Activated T-cell treated with anti-CD3 and anti-CD28 coated beads, Interleukin-2, amount 50 U/mL, for 72 hours (primary cell): Measurements from ENCODE around the gene CD82. TPM values are rescaled to one million over a fixed set of nuclear protein-coding genes. Genes with fewer than 3 reads are reported as not detected.
A peak's percentile ranks its signal among the peaks of the same experiment; 100 is the strongest.
"Not testable (repeated sequence)": the region's sequence is repeated elsewhere in the genome, so short reads cannot be mapped to it uniquely, and the experiment has no call there.

ENCODE experiments used
- ATAC-seq, 2 donors: fragments of 150-1000 bp; cut with Tn5 transposase; replicated peaks in 1 of 2; 2 replicates each; pipeline ENCODE4 v1.10.0; 2021; ENCODE audit warnings: moderate library complexity in 2 of 2, mild to moderate bottlenecking in 1 of 2
- DNase-seq, 2 donors: peaks; one replicate each; pipeline ENCODE4 v3.0.0; 2021 to 2022; ENCODE audit warnings: mixed read lengths in 1 of 2
- H3K27ac Mint-ChIP-seq: one replicate; pipeline ENCODE4 v1.8.0; 2022; ENCODE audit warnings: mild to moderate bottlenecking, moderate library complexity, mixed read lengths
- H3K27me3 Mint-ChIP-seq: one replicate; pipeline ENCODE4 v1.8.0; 2022; ENCODE audit warnings: low read depth, mixed read lengths
- H3K36me3 Mint-ChIP-seq, 2 donors: one replicate each; pipeline ENCODE4 v1.8.0; 2022; ENCODE audit warnings: mixed read lengths in 2 of 2, mild to moderate bottlenecking in 1 of 2; ENCODE audit not compliant: insufficient read depth in 2 of 2
- H3K4me1 Mint-ChIP-seq: one replicate; pipeline ENCODE4 v1.8.0; 2022; ENCODE audit warnings: low read depth, mixed read lengths
- H3K4me3 Mint-ChIP-seq, 2 donors: one replicate each; pipeline ENCODE4 v1.8.0; 2022; ENCODE audit warnings: mild to moderate bottlenecking in 2 of 2, mixed read lengths in 2 of 2, moderate library complexity in 2 of 2
- H3K9me3 Mint-ChIP-seq, 2 donors: one replicate each; pipeline ENCODE4 v1.8.0; 2022; ENCODE audit warnings: mixed read lengths in 2 of 2
- total RNA-seq, 2 donors: library from RNA; stranded (reverse); gene quantifications; one replicate each; pipeline ENCODE4 v1.2.3, GENCODE V29; 2022

Gene CD82
- total RNA-seq, 2 donors from 2014 or later: 364 to 421 TPM

GRCh38 chr11:44559207-44559939 lies 6.1 kb upstream of the CD82 start:
- Mint-ChIP-seq H3K9me3 (no peaks in the 10 kb centered on the region), H3K27ac (no peak overlapping the region), H3K36me3 (peaks cover 0 to 1% of the 10 kb centered on the region in 2 donors), H3K27me3 (no peaks in the 10 kb centered on the region), H3K4me1 (peaks cover 42% of the 10 kb centered on the region), H3K4me3 (peak overlapping the region; percentile 52 to 69)
- DNase-seq: peak in 1 of 2 donors; percentile 32
- ATAC-seq: peak; percentile 38 to 75

- not testable (repeated sequence) for H3K27me3 Mint-ChIP-seq, H3K9me3 Mint-ChIP-seq, DNase-seq, ATAC-seq, H3K27ac Mint-ChIP-seq, H3K36me3 Mint-ChIP-seq
- H3K4me1 Mint-ChIP-seq: peaks cover 47% of the 10 kb centered on the region
- H3K4me3 Mint-ChIP-seq: peak overlapping the region in 1 of 2 donors; percentile 69
These were observed 5.5 kb upstream of the CD82 start for GRCh38 chr11:44559940-44560300.

GRCh38 chr11:44561275-44561805 lies 4.1 kb upstream of the CD82 start:
- no peak overlapping the region for H3K27ac Mint-ChIP-seq
- no peaks in the 10 kb centered on the region for H3K27me3 Mint-ChIP-seq
- peaks cover 0 to 1% of the 10 kb centered on the region in 2 donors for H3K36me3 Mint-ChIP-seq
- no peaks in the 10 kb centered on the region for H3K9me3 Mint-ChIP-seq
- DNase-seq (no peak), ATAC-seq (no peak)
- H3K4me1 Mint-ChIP-seq: peaks cover 51% of the 10 kb centered on the region
- no peak overlapping the region for H3K4me3 Mint-ChIP-seq

GRCh38 chr11:44561964-44562734 lies 3.3 kb upstream of the CD82 start:
- Mint-ChIP-seq H3K27me3 (no peaks in the 10 kb centered on the region), H3K9me3 (no peaks in the 10 kb centered on the region), H3K4me3 (no peak overlapping the region), H3K36me3 (peaks cover 2 to 5% of the 10 kb centered on the region in 2 donors), H3K4me1 (peaks cover 51% of the 10 kb centered on the region), H3K27ac (no peak overlapping the region)
- DNase-seq (no peak), ATAC-seq (no peak)

GRCh38 chr11:44562845-44563460 lies 2.5 kb upstream of the CD82 start:
- H3K27ac Mint-ChIP-seq: no peak overlapping the region

GRCh38 chr11:44563711-44564110 lies 1.8 kb upstream of the CD82 start:
- H3K27me3 Mint-ChIP-seq: no peaks in the 10 kb centered on the region
- DNase-seq (no peak), ATAC-seq (no peak)
- H3K4me3 Mint-ChIP-seq: peak overlapping the region in 1 of 2 donors; percentile 49
- H3K27ac Mint-ChIP-seq: no peak overlapping the region
- H3K4me1 Mint-ChIP-seq: peaks cover 66% of the 10 kb centered on the region
- peaks cover 10 to 14% of the 10 kb centered on the region in 2 donors for H3K36me3 Mint-ChIP-seq
- peaks cover 0 to 2% of the 10 kb centered on the region in 2 donors for H3K9me3 Mint-ChIP-seq

More at GRCh38 chr11:44562845-44563460, 2.5 kb upstream of the CD82 start:
- H3K9me3 Mint-ChIP-seq: peaks cover 0 to 2% of the 10 kb centered on the region in 2 donors
- ATAC-seq (no peak), DNase-seq (no peak)
- H3K4me3 Mint-ChIP-seq: no peak overlapping the region
- H3K27me3 Mint-ChIP-seq: no peaks in the 10 kb centered on the region
- H3K36me3 Mint-ChIP-seq: peaks cover 10 to 13% of the 10 kb centered on the region in 2 donors
- peaks cover 58% of the 10 kb centered on the region for H3K4me1 Mint-ChIP-seq

GRCh38 chr11:44564166-44564565 lies 1.3 kb upstream of the CD82 start:
- Mint-ChIP-seq H3K27ac (no peak overlapping the region), H3K9me3 (peaks cover 0 to 2% of the 10 kb centered on the region in 2 donors), H3K4me3 (peak overlapping the region in 1 of 2 donors; percentile 93)

GRCh38 chr11:44564670-44565210 lies 723 bp upstream of the CD82 start:
- Mint-ChIP-seq H3K4me3 (peak overlapping the region; percentile 88 to 93), H3K27me3 (no peaks in the 10 kb centered on the region), H3K36me3 (peaks cover 10 to 14% of the 10 kb centered on the region in 2 donors), H3K4me1 (peaks cover 67% of the 10 kb centered on the region), H3K27ac (no peak overlapping the region), H3K9me3 (peaks cover 0 to 2% of the 10 kb centered on the region in 2 donors)
- DNase-seq (no peak), ATAC-seq (no peak)

More at GRCh38 chr11:44564166-44564565, 1.3 kb upstream of the CD82 start:
- DNase-seq: no peak
- peaks cover 10 to 14% of the 10 kb centered on the region in 2 donors for H3K36me3 Mint-ChIP-seq
- ATAC-seq: no peak
- peaks cover 67% of the 10 kb centered on the region for H3K4me1 Mint-ChIP-seq
- no peaks in the 10 kb centered on the region for H3K27me3 Mint-ChIP-seq

- DNase-seq (no peak), ATAC-seq (no peak)
- Mint-ChIP-seq H3K27me3 (no peaks in the 10 kb centered on the region), H3K36me3 (peaks cover 14 to 16% of the 10 kb centered on the region in 2 donors), H3K27ac (peak overlapping the region; percentile 44), H3K9me3 (peaks cover 0 to 2% of the 10 kb centered on the region in 2 donors), H3K4me1 (peaks cover 72% of the 10 kb centered on the region), H3K4me3 (peak overlapping the region; percentile 88 to 93)
These were observed 788 bp downstream of the CD82 start for GRCh38 chr11:44565953-44566949.

- Mint-ChIP-seq H3K27me3 (no peaks in the 10 kb centered on the region), H3K27ac (peak overlapping the region; percentile 76), H3K36me3 (peaks cover 14 to 18% of the 10 kb centered on the region in 2 donors), H3K4me1 (peaks cover 76% of the 10 kb centered on the region), H3K4me3 (peak overlapping the region; percentile 88 to 93), H3K9me3 (peaks cover 0 to 2% of the 10 kb centered on the region in 2 donors)
- ATAC-seq (no peak), DNase-seq (peak; percentile 31 to 52)
These were observed 1.8 kb downstream of the CD82 start for GRCh38 chr11:44566952-44567875.

GRCh38 chr11:44567876-44568256 lies 2.4 kb downstream of the CD82 start:
- H3K4me3 Mint-ChIP-seq: peak overlapping the region; percentile 88 to 93

More at GRCh38 chr11:44567876-44568256, 2.4 kb downstream of the CD82 start:
- peak overlapping the region; percentile 76 for H3K27ac Mint-ChIP-seq
- DNase-seq (no peak), ATAC-seq (no peak)
- peaks cover 0 to 2% of the 10 kb centered on the region in 2 donors for H3K9me3 Mint-ChIP-seq
- H3K36me3 Mint-ChIP-seq: peaks cover 14 to 23% of the 10 kb centered on the region in 2 donors
- no peaks in the 10 kb centered on the region for H3K27me3 Mint-ChIP-seq
- H3K4me1 Mint-ChIP-seq: peaks cover 78% of the 10 kb centered on the region
